Esophagus (tissue), 2 donors: ENCODE results near the gene SREBF1. TPM values are rescaled to one million over a fixed set of nuclear protein-coding genes. Genes with fewer than 3 reads are reported as not detected.

ENCODE experiments used
- H3K27ac ChIP-seq, 2 donors: one replicate each; pipeline ENCODE4 v1.5.1; 2013; ENCODE audit warnings: low read depth in 2 of 2, mild to moderate bottlenecking in 2 of 2, inconsistent platforms in 1 of 2, low read length in 1 of 2, moderate library complexity in 1 of 2
- H3K27me3 ChIP-seq, 2 donors: one replicate each; pipeline ENCODE4 v1.6.1; 2013; ENCODE audit warnings: low read length in 2 of 2, control low read depth in 1 of 2, mild to moderate bottlenecking in 1 of 2; ENCODE audit not compliant: insufficient read depth in 2 of 2, control insufficient read depth in 1 of 2
- H3K36me3 ChIP-seq, 2 donors: one replicate each; pipeline ENCODE4 v1.6.1; 2013; ENCODE audit warnings: low read length in 1 of 2; ENCODE audit not compliant: control insufficient read depth in 2 of 2, insufficient read depth in 2 of 2
- H3K4me1 ChIP-seq, 2 donors: one replicate each; pipeline ENCODE4 v1.6.1; 2013; ENCODE audit warnings: low read length in 1 of 2; ENCODE audit not compliant: control insufficient read depth in 2 of 2, insufficient read depth in 2 of 2
- H3K4me3 ChIP-seq, 2 donors: one replicate each; pipeline ENCODE4 v1.5.1; 2013; ENCODE audit warnings: low read length in 2 of 2, mild to moderate bottlenecking in 2 of 2, low read depth in 1 of 2, moderate library complexity in 1 of 2
- H3K9me3 ChIP-seq, 2 donors: one replicate each; pipeline ENCODE4 v1.6.1; 2013; ENCODE audit warnings: mild to moderate bottlenecking in 2 of 2, low read depth in 1 of 2, low read length in 1 of 2, moderate library complexity in 1 of 2; ENCODE audit not compliant: control insufficient read depth in 2 of 2, insufficient read depth in 1 of 2
- WGBS, 2 donors: extraction: QIAGEN DNeasy Blood & Tissue Kit; methylation state at CpG; one replicate each; pipeline ENCODE4 v1.1.7; 2013; 5-methylcytosine and 5-hydroxymethylcytosine counted together
- polyA plus RNA-seq, 2 donors: library from polyadenylated mRNA; stranded (reverse); fragments of 200-250 nt; gene quantifications; one replicate each; pipeline ENCODE4 v1.2.3, GENCODE V29; 2013
- donor health status: healthy with polysubstance abuse.
- donor health status: Bipolar disorder and iron deficiency.

The SREBF1 gene
- polyA plus RNA-seq, 2 donors = 95.1 to 116 TPM

- Histone ChIP-seq H3K4me1 (peaks cover 2 to 10% of the 10 kb centered on the region in 2 donors), H3K27ac (no peak overlapping the region), H3K36me3 (peaks cover 3 to 42% of the 10 kb centered on the region in 2 donors), H3K9me3 (no peaks in the 10 kb centered on the region), H3K27me3 (no peaks in the 10 kb centered on the region), H3K4me3 (no peak overlapping the region)
- WGBS, 2 donors = 21 to 30% methylated on average over 31 to 38 of the region's 38 CpGs
These were observed 44.0 kb downstream of the SREBF1 start for GRCh38 chr17:17792551-17793377.

- peaks cover 3 to 36% of the 10 kb centered on the region in 2 donors for H3K36me3 ChIP-seq
- no peaks in the 10 kb centered on the region for H3K9me3 ChIP-seq
- H3K4me1 ChIP-seq = peaks cover 2 to 13% of the 10 kb centered on the region in 2 donors
- no peaks in the 10 kb centered on the region for H3K27me3 ChIP-seq
- 56% methylated on average over 18 of the region's 18 CpGs for WGBS, 2 donors
- H3K27ac ChIP-seq = no peak overlapping the region
- no peak overlapping the region for H3K4me3 ChIP-seq
These were observed 44.7 kb downstream of the SREBF1 start for GRCh38 chr17:17792037-17792550.

GRCh38 chr17:17790637-17791464 is 45.9 kb downstream of the SREBF1 start:
- H3K27me3 ChIP-seq = no peaks in the 10 kb centered on the region
- H3K27ac ChIP-seq = no peak overlapping the region
- H3K4me1 ChIP-seq = peaks cover 2 to 13% of the 10 kb centered on the region in 2 donors
- 88 to 90% methylated on average over 26 of the region's 26 CpGs for WGBS, 2 donors
- peaks cover 0 to 26% of the 10 kb centered on the region in 2 donors for H3K36me3 ChIP-seq
- H3K9me3 ChIP-seq = no peaks in the 10 kb centered on the region
- no peak overlapping the region for H3K4me3 ChIP-seq

DNA sequence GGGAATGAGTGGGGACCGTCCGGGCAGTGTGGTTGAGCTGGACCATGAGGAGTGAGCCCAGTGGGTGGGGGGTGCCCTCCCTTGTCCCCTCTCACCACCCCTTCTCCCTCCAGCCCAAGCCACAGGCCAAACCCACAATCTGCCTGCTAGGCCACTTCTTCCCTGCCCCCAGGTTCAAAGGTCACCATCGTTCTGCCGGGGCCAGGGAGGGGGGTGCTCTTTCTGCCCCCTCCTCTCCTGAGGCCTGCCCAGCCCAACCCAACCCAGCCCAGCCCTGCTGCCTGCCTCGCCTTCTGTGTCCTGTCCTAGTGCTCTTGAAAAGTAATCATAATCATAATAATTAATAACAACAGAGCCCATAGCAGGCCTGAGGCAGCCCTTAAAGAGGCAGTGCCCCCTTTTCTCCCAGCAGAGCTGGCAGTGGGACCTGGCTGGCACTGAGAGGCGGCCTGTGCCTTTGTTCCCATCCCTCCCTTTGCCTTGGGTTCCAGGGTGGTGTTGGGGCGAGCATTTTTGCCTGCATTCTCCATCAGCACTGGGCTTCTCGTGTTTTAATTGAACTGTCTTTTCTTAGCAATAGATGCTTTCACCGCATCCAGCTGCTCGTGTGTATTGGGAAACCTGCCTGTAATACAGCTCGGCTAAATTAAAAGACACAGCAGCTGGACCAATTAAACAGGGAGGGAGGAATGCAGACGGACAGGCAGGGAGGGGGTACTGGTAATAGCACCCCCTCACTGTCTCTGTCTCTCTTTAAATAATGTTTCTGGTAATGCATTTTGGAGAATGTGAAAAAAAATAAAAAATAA is 46.8 kb downstream of the SREBF1 start:
- Histone ChIP-seq H3K27ac (no peak overlapping the region), H3K9me3 (no peaks in the 10 kb centered on the region), H3K27me3 (no peaks in the 10 kb centered on the region), H3K4me3 (no peak overlapping the region), H3K36me3 (peaks cover 0 to 20% of the 10 kb centered on the region in 2 donors), H3K4me1 (peaks cover 2 to 13% of the 10 kb centered on the region in 2 donors)
- 55 to 64% methylated on average over 12 of the region's 12 CpGs for WGBS, 2 donors

DNA sequence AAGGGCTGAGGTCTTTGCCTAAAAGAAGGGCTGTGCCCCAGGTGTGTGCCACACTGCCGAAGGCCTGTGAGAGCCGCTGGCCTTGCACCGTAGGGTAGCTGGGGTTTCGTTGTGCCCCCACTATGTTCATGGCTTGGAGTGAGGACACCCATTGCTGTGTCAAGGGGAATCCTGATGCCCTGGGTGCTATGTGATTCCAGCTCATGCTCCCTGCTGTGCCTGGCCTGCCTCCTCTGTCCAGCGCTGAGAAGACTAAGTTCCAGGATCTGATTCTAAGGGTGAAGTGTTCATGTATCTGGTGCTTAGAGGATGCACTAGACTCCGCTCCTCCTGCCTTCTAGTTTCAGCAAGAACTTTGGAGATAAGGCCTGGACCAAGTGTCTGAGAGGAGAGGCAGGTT is 47.4 kb downstream of the SREBF1 start:
- no peak overlapping the region for H3K4me3 ChIP-seq
- H3K9me3 ChIP-seq = no peaks in the 10 kb centered on the region
- H3K27ac ChIP-seq = no peak overlapping the region
- H3K36me3 ChIP-seq = peaks cover 0 to 14% of the 10 kb centered on the region in 2 donors
- peaks cover 2 to 17% of the 10 kb centered on the region in 2 donors for H3K4me1 ChIP-seq
- no peaks in the 10 kb centered on the region for H3K27me3 ChIP-seq
- WGBS, 2 donors = 95 to 98% methylated on average over 6 of the region's 6 CpGs

DNA sequence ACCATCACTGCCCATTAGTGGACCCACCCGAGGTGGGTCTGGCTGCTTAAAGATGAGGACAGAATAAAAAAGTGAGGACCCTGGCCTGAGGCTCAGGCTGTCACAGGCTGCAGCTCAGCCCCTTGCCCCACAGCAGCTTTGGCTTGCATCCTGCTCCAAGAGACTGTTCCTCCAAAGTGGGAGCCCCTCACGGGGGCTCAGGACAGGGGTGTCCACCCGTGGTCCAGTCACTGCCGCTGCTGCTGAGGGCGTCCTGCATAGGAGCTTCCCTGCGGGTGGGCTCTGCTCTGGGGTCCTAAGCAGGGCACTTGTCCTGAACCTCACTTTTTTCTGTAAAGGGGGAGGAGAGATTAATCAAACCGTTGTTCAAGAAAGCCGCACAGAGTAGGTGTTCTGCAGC is 47.8 kb downstream of the SREBF1 start:
- Histone ChIP-seq H3K9me3 (no peaks in the 10 kb centered on the region), H3K4me3 (no peak overlapping the region), H3K27ac (no peak overlapping the region), H3K27me3 (no peaks in the 10 kb centered on the region), H3K4me1 (peaks cover 2 to 22% of the 10 kb centered on the region in 2 donors), H3K36me3 (peaks cover 0 to 9% of the 10 kb centered on the region in 2 donors)
- 86 to 87% methylated on average over 8 of the region's 8 CpGs for WGBS, 2 donors

DNA sequence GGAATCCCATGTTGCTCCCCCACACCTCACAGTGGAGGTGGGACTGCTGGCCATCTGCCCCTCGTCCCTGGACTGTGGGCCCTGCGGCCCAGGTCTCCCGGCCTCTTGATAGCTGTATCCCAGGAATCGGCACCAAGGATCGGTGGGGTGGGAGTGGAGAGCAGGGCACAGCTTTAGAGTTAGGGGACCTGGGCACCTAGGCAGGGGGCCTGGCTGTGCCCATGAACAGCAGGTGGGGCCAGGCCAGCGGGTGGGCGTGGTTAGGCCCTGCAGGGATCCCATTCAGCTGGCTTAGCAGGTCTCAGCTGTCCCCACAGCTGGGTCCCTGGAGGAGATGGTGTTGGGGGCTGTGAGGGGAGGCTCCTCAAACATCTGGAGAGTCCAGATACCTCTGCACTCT is 49.2 kb downstream of the SREBF1 start:
- Histone ChIP-seq H3K9me3 (no peaks in the 10 kb centered on the region), H3K36me3 (peaks cover 0 to 3% of the 10 kb centered on the region in 2 donors), H3K4me1 (peaks cover 2 to 20% of the 10 kb centered on the region in 2 donors), H3K27ac (no peak overlapping the region), H3K27me3 (no peaks in the 10 kb centered on the region), H3K4me3 (no peak overlapping the region)
- WGBS, 2 donors = 89 to 95% methylated on average over 7 of the region's 7 CpGs

DNA sequence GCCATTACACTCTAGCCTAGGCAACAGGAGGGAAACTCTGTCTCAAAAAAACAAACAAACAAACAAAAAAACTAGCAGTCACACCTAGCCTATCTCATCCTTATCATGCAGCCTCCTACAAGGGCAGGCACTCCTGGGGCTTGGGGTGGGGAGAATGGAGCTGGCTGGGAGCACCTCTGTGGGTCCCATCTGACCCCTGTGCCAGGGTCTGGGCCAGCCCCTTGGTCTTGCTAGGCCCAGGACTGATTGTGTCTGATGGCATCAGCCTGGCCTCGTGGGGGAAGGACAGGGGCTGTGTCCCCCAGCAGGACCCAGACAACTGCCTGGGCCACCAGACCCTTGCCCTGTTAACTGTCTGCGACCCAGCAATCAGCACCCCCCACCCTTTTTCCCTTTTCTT is 49.8 kb downstream of the SREBF1 start:
- no peak overlapping the region for H3K4me3 ChIP-seq
- 80 to 89% methylated on average over 2 of the region's 2 CpGs for WGBS, 2 donors
- H3K27me3 ChIP-seq = no peaks in the 10 kb centered on the region
- H3K27ac ChIP-seq = no peak overlapping the region
- H3K36me3 ChIP-seq = peaks cover 0 to 3% of the 10 kb centered on the region in 2 donors
- H3K4me1 ChIP-seq = peaks cover 2 to 18% of the 10 kb centered on the region in 2 donors
- H3K9me3 ChIP-seq = no peaks in the 10 kb centered on the region

DNA sequence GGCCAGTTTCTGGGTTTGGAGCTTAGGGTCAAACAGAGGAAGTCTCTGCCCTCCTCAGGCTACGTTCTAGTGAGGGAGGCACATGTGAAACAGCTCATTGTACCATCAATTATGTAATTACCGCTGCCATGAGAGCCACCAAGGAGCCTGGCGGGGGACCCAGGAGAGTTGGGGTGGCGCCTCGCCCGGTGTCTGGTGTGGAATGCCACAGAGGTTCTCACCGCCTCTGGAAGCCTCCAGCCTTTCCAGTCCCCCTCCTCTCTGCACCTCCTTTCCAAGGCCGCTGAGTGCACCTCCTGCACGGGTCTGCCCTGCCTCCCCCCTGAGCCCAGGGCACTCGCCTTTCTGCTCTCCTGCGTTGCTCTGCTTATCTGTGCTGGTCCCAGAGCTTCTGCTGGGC is 51.4 kb downstream of the SREBF1 start:
- peaks cover 0 to 3% of the 10 kb centered on the region in 2 donors for H3K36me3 ChIP-seq
- no peaks in the 10 kb centered on the region for H3K9me3 ChIP-seq
- no peak overlapping the region for H3K27ac ChIP-seq
- peaks cover 0 to 25% of the 10 kb centered on the region in 2 donors for H3K4me1 ChIP-seq
- no peaks in the 10 kb centered on the region for H3K27me3 ChIP-seq
- H3K4me3 ChIP-seq = no peak overlapping the region
- WGBS, 2 donors = 64 to 74% methylated on average over 11 of the region's 11 CpGs
